ENCODE results near the gene BTBD1.

Gene BTBD1

GRCh38 chr15:83012076-83012426 is 55.0 kb downstream of the BTBD1 start:
- Histone ChIP-seq H3K9me3 (ENCODE audit: control insufficient read depth, insufficient read depth, low read depth, low read length) (no peaks in the 10 kb centered on the region), H3K4me1 (ENCODE audit: control insufficient read depth, insufficient read depth, low read length) (peaks cover 6% of the 10 kb centered on the region), H3K36me3 (ENCODE audit: control insufficient read depth in 2 of 2, insufficient read depth in 1 of 2, low read length in 2 of 2) (peaks cover 26 to 38% of the 10 kb centered on the region in 2 experiments), H3K27ac (ENCODE audit: extremely low read depth, low read depth, low read length) (peak overlapping the region; percentile 2; the same call in 1 of the 2 replicates), H3K4me3 (ENCODE audit: low read depth, low read length) (no peak overlapping the region)
- CTCF ChIA-PET = interaction anchor here (0.6 to 4.1 kb wide), 20 partner anchors 10 to 469 kb away, joined by 3 to 44 read pairs (median 4); no protein-coding TSS in a partner anchor
- no peak for TF ChIP-seq ZNF302 (tag by site-specific recombination; IDR thresholded peaks at IDR 0.05; ENCODE audit: low read depth)
- TF ChIP-seq PRDM1 (tag by site-specific recombination; IDR thresholded peaks at IDR 0.05) = no peak
- TF ChIP-seq EGR2 (tag by site-specific recombination; IDR thresholded peaks at IDR 0.05; ENCODE audit: low read depth) = no peak
- no peak for TF ChIP-seq HOXA7 (CRISPR knock-in tag; IDR thresholded peaks at IDR 0.05; ENCODE audit: borderline replicate concordance)
- TF ChIP-seq AEBP2 (tag by site-specific recombination; IDR thresholded peaks at IDR 0.05; ENCODE audit: borderline replicate concordance) = no peak
- no peak for TF ChIP-seq ZNF624 (tag by site-specific recombination; IDR thresholded peaks at IDR 0.05)
- TF ChIP-seq ZNF521 (tag by site-specific recombination; IDR thresholded peaks at IDR 0.05) = no peak
- TF ChIP-seq ZBTB6 (tag by site-specific recombination; IDR thresholded peaks at IDR 0.05) = no peak
- no peak for TF ChIP-seq ZBTB48 (tag by site-specific recombination; IDR thresholded peaks at IDR 0.05)
- TF ChIP-seq PBX3 (CRISPR knock-in tag; IDR thresholded peaks at IDR 0.05) = no peak
- no peak for TF ChIP-seq ZNF155 (tag by site-specific recombination; IDR thresholded peaks at IDR 0.05)
- no peak for TF ChIP-seq KLF16 (tag by site-specific recombination; IDR thresholded peaks at IDR 0.05)
- no peak for TF ChIP-seq ZNF530 (tag by site-specific recombination; IDR thresholded peaks at IDR 0.05; ENCODE audit: low read depth)
- TF ChIP-seq ZNF362 (tag by site-specific recombination; IDR thresholded peaks at IDR 0.05) = no peak
- TF ChIP-seq ZNF561 (tag by site-specific recombination; IDR thresholded peaks at IDR 0.05; ENCODE audit: borderline replicate concordance) = no peak
- POLR2A ChIA-PET = interaction anchor here (0.8 to 3.5 kb wide), 6 partner anchors 9 to 262 kb away, joined by 3 to 17 read pairs (median 6); partner anchors contain the start of gene BTBD1

GRCh38 chr15:83011271-83012075 is 55.6 kb downstream of the BTBD1 start, which contains the start of gene C15orf40:
TSS of gene C15orf40 (minus strand) at chr15:83011639. CDS start at chr15:83011607, 32 bp downstream.
- POLR2A ChIA-PET = interaction anchor here (0.6 to 3.5 kb wide), 13 partner anchors 8 to 472 kb away, joined by 3 to 17 read pairs (median 4); partner anchors contain the start of genes BTBD1 and HDGFL3
- Histone ChIP-seq H3K4me3 (ENCODE audit: low read depth, low read length) (peak within 1 kb of the TSS; percentile 97), H3K4me1 (ENCODE audit: control insufficient read depth, insufficient read depth, low read length) (peaks cover 6% of the 10 kb centered on the region), H3K27ac (ENCODE audit: extremely low read depth, low read depth, low read length) (peak within 1 kb of the TSS; percentile 68), H3K9me3 (ENCODE audit: control insufficient read depth, insufficient read depth, low read depth, low read length) (no peaks in the 10 kb centered on the region), H3K36me3 (ENCODE audit: control insufficient read depth in 2 of 2, insufficient read depth in 1 of 2, low read length in 2 of 2) (peaks cover 32 to 39% of the 10 kb centered on the region in 2 experiments)
- CTCF ChIA-PET = interaction anchor here (0.6 to 4.1 kb wide), 45 partner anchors 10 to 481 kb away, joined by 3 to 44 read pairs (median 4); partner anchors contain the start of genes BTBD1, HDGFL3, RAMAC and TM6SF1
- TF ChIP-seq ZNF639 (tag by site-specific recombination; IDR thresholded peaks at IDR 0.05) = 0 out of 2 replicates have a peak, but pooled peaks have one; percentile 18
- TF ChIP-seq GFI1B (tag by site-specific recombination; IDR thresholded peaks at IDR 0.05) = no peak
- 0 out of 2 replicates have a peak, but pooled peaks have one; percentile 19 for TF ChIP-seq ZNF391 (tag by site-specific recombination; IDR thresholded peaks at IDR 0.05; ENCODE audit: borderline replicate concordance, low read depth)
- TF ChIP-seq ZBTB49 (tag by site-specific recombination; IDR thresholded peaks at IDR 0.05; ENCODE audit: low read depth) = no peak
- TF ChIP-seq ZNF658 (tag by site-specific recombination; IDR thresholded peaks at IDR 0.05) = no peak
- no peak for TF ChIP-seq ZNF645 (tag by site-specific recombination; IDR thresholded peaks at IDR 0.05)
- TF ChIP-seq ZBTB26 (tag by site-specific recombination; optimal IDR thresholded peaks at IDR 0.05) = peak; percentile 90

Measured in HEK293 (cell line).